ENCODE measurements around the gene UAP1L1.
"Not testable (repeated sequence)": the region's sequence is repeated elsewhere in the genome, so short reads cannot be mapped to it uniquely, and the experiment has no call there.

The UAP1L1 gene, protein sequence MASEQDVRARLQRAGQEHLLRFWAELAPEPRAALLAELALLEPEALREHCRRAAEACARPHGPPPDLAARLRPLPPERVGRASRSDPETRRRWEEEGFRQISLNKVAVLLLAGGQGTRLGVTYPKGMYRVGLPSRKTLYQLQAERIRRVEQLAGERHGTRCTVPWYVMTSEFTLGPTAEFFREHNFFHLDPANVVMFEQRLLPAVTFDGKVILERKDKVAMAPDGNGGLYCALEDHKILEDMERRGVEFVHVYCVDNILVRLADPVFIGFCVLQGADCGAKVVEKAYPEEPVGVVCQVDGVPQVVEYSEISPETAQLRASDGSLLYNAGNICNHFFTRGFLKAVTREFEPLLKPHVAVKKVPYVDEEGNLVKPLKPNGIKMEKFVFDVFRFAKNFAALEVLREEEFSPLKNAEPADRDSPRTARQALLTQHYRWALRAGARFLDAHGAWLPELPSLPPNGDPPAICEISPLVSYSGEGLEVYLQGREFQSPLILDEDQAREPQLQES

GRCh38 chr9:137077010-137077747 is at the start of gene UAP1L1:
Gene UAP1L1 (plus strand): TSS chr9:137077517. CDS start chr9:137077533, 16 bp downstream.
- DNase-seq: peak; percentile 53

DNA sequence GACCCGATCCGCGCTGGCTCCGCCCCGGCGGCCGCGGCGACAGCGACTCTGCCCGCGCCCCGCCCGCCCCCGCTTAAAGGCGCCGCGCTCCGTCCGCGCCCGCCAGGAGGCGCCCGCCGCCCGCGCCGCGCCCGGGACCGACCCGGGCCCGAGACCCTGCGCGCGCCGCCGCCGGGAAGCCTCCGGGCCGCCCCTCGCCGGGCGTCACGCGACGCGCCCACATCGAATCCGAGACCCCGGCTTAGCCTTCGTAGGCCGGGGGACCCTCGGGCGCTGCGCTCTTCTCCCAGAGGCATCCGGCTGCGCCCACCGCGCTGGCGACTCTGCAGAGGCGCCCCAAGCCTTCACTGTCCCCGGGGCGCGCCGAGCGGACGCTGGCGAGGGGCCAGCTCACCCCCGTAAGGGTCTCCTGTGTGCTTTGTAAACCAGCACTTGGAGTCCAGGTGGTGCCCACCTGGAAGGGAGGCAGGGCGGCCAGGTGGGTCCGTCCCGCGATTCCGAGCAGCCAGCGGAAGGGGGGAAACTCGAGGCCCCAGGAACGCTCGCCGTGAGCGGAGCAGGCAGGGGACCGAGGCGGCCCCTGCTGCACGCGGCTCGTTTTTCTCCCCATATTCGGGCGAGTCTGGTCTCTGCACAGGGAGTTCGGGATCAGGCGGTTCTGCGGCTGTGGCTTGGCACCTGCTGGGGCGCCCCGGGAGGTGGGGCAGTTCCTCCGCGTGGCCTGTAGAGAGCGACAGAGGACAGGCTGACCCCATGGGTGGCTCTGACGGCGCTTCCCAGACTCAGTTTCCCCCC is 48.9 kb upstream of the UAP1L1 start:
- peak; percentile 55 for DNase-seq

DNA sequence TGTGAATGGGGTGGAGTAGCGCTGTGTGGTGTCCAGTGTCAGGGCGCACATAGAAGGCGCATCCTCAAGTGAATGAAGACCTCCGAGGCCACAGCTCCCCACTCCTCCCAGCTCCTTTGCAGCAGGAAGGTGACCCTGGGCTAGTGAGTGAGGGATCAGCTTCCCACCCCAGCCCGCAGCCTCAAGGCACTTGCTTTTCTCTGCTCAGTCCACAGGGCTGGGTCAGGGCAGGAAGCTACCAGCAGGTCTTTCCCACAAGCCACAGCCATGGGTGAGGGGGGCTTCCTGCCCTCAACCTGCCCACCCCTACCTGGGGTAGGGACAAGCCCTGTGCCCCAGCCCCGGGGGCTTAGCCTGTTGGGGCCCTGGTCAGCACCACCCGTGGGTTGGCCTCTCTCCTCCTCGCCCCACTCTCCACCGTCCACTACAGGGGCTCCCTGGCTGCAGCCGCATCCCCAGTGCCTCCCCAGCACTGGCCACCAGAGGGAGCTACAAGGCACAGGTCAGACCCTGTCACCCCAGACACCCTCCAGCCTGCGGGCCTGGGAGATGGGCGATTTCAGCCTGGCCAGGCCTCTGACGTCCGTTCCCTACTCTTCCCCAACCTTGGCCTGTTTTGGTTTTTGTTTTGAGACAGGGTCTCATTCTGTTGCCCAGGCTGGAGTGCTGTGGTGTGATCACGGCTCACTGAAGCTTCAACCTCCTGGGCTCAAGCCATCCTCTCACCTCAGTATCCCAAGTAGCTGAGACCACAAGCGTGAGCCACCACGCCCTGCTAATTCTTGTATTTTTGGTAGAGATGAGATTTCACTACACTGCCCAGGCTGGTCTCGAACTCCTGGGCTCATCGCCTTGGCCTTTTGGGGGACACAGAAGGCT is 48.0 kb upstream of the UAP1L1 start:
- peak; percentile 50 for DNase-seq

DNA sequence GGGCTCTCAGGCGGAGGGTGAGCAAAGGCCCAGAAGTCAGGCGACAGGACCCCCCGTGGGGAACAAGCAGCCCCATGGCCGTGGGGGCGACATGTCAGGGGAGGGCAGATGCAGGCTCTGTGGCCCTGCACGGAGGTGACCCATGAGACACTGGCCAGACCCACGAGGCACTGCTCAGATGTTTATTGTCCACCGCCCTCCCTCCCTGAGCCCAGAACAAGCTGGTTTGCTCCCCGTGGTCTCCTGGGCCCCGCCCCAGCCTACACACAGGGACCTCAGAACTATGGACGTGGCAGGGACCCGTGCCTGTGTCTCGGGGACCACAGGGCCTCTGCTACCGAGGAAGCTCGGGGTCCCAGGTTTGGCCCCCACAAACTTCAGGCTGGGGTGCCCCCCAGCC is 47.3 kb upstream of the UAP1L1 start:
- no peak for DNase-seq

- no peak for DNase-seq
These were observed 46.5 kb upstream of the UAP1L1 start for GRCh38 chr9:137030538-137031527.

GRCh38 chr9:137031904-137032640 is 45.2 kb upstream of the UAP1L1 start, which contains the start of gene FUT7:
Gene FUT7 (minus strand): TSS chr9:137032088. CDS start chr9:137031991, 97 bp downstream.
- no peak for DNase-seq

DNA sequence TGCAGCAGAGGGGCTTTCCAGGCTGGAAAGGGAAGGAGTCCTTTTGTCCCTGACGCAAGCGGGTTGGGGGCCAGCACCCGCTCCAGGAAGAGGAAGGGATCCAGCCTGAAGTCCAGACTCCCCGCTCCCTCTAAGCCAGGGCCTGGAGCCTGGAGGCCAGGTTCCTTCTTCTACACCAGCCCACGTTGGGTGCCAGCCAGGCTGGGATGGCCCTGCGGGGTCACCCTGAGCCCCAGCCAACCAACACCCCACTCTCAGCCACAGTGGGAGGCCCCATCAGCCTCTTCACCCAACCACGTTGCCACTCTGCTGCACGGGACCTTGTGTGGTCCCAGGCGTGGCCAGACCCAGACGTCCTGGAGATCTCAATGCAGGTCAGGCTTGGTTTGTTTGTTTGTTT is 44.5 kb upstream of the UAP1L1 start:
- no peak for DNase-seq

GRCh38 chr9:137033481-137033880 is 43.8 kb upstream of the UAP1L1 start:
- DNase-seq: not testable (repeated sequence)

- DNase-seq: no peak
These were observed 43.1 kb upstream of the UAP1L1 start for GRCh38 chr9:137034039-137034708.

DNA sequence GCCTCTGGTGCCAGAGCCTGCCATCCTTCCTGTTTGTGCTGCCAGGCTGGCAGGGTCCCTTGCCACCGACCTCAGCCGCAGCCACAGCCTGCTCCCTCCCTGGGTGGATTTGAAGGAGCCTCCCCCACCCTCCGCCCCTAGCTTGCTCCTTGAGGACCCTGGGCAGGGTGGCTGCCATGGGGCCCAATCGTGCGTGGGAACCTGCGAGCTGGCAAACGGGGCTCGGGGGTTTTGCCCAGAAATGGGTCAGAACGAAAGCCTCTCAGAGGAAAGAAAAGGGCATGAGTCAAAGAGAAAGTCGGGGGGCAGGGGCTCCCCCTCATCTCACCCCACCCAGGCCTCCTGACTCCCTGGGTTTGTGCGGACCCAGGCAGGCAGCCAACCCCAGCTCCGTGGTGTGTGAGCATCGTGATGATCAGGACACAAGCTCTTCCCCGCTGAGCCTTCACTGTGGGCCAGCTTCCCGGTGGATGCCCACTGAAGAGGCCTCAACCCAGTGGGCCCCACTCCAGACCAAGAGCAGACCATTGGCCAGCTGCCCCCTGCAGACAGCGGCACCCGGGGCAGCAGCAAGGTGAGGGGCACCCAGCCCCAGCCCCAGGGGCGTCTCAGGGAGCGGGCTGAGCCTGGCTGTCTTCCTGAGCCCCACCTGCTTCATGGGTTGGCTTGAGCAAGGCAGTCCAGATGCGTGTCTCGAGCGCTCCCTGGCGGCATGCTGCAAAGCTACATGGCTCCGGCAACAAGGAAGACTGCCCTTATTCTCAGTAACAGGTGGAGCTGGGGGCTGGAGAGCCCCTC is 42.4 kb upstream of the UAP1L1 start:
- DNase-seq: peak; percentile 85

DNA sequence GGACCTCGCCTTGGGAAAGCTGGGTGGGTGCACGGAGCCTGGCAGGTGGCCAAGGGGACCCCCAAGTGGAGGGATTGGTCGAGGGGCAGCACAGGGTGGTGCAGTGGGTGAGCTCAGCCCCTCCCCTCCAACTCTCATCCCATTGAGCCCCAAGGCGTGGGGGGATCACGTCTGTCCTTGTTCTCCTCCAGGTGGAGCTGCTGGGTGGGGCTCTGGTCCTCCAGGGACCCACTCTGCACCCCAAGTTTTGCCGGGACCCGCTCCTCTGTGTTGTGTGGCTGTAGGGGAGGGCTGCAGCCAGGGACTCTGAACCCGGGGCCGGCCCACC is 41.8 kb upstream of the UAP1L1 start:
- DNase-seq: no peak

DNA sequence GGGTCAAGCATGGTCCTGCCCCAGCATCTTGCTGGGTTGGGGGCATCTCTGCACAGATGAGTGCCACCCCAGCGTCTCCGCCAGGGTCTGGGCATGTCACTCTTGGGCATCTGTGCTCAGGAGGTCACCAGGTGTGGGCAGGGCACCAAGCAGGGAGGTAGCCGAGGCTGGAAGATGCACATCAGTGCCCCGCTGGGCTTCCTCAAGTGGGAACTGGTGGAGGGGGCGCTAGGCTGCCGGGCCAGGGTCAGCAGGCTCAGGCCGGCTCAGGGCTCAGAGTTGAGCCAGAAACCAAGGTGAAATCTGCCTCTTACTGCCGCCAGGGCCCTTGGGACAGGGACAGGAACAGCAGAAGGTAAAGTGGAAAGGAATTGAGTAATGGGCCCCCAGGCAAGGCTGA is 41.4 kb upstream of the UAP1L1 start:
- DNase-seq: no peak

DNA sequence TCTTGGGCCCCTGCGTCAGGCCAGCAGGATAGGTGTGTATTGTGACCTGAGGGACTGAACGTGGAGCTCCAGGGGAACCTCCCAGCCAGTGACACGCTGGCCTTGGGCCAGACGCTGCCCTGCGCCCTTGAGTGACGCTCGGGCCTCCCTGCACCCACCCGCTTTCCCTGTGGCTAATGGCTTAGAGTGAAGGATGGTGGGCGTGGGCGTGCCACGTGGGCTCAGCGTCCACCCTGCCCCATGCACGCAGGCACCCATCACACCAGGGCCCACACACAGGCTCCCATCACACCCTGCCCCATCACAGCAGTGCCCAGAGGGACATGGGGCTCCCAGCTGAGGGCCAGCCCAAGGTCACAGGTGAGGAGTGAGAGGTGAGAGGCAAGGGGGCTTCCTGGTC is 40.3 kb upstream of the UAP1L1 start:
- no peak for DNase-seq

DNA sequence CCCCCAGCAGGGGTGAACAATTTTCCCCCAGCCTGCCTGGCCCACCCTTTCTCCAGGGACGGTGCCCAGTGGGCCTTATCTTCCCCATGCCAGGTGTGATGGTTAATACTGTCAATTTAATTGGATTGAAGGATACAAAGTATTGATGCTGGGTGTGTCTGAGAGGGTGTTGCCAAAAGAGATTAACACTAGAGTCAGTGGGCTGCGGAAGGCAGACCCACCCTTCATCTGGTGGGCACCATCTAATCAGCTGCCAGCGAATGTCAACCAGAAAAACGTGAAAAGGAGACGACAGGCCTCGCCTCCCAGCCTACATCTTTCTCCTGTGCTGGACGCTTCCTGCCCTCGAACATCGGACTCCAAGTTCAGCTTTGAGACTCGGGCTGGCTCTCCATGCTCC is 39.8 kb upstream of the UAP1L1 start:
- DNase-seq: no peak

GRCh38 chr9:137038916-137039315 is 38.4 kb upstream of the UAP1L1 start:
- DNase-seq: no peak

DNA sequence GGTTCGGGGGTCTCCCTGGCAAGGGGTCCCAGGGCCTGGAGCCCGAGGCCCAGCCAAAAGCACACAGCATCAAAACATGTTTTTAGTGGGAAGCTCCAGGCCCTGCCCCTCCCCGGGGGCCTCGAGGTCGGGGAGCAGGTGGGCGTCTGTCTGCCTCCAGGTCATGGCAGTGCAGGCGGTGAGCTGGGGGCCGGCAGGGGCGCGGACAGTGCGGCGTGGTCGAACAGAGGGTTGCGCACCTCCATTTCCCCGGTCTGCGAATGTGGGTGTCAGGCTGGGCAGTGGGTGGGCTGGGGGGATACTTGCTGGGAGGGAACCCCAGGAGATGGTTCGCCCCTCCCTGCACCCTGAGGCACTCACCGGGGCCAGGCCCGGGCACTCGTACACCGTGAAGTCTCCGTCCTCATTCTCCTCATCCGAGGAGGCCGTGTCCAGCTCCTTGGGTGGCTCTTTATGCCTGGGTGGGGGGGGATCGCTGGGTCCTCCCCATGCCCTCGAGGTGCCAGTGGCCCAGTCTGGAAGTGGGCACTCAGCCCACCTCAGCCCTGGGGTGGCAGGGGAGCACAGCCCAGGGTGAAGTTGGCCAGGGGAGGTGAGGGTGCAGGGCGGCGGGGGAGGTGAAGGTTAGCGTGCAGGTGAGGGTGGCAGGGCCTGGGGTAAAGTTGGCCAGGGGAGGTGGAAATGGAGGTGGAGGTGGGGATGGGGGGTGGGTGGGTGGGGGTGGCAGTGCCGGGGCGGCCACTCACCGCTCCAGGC is 37.5 kb upstream of the UAP1L1 start:
- DNase-seq: no peak

- DNase-seq: no peak
These were observed 36.7 kb upstream of the UAP1L1 start for GRCh38 chr9:137040568-137040967.

DNA sequence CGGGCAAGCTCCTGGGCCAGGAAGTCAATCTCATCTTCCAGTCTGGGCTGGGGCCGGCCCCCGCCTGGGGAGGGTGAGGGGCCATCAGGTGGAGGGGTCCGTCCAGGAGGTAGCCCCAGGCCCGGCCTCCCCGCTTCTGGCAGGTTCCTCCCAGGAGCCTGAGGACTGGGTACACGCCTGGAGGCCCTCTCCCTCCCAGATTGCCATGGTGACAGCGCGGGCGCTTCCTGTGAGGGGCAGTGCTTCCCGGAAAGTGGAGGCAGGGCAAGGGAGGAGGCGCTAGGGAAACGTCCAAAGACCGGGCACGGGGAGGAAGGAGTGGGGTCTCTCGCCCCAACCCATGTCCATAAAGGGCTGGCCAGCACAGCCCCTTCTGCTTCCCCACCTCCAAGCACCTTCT is 36.2 kb upstream of the UAP1L1 start:
- DNase-seq: no peak

Data from CD4-positive, alpha-beta T cell treated with Interleukin-4 for 4 hours (primary cell).